NCI-H2196 (cell line): Measurements from ENCODE around the gene PRTN3.
A peak's percentile ranks its signal among the peaks of the same experiment; 100 is the strongest.
"Not testable (repeated sequence)": the region's sequence is repeated elsewhere in the genome, so short reads cannot be mapped to it uniquely, and the experiment has no call there.

Experiments
- DNase-seq: peaks from one replicate; lab custom pipeline; 2025; ENCODE audit not compliant: unreplicated experiment; lab: John Stamatoyannopoulos, UW

Gene PRTN3

GRCh38 chr19:877992-878660 is 37.3 kb downstream of the PRTN3 start:
- DNase-seq: not testable (repeated sequence)

GRCh38 chr19:878751-879561 is 38.2 kb downstream of the PRTN3 start:
- not testable (repeated sequence) for DNase-seq

GRCh38 chr19:879711-880438 is 39.1 kb downstream of the PRTN3 start:
- no peak for DNase-seq

- no peak for DNase-seq
These were observed 40.7 kb downstream of the PRTN3 start for GRCh38 chr19:881385-882071.

GRCh38 chr19:882871-883497 is 42.2 kb downstream of the PRTN3 start:
- no peak for DNase-seq

- peak; percentile 92 for DNase-seq
These were observed 42.9 kb downstream of the PRTN3 start for GRCh38 chr19:883661-884211.

GRCh38 chr19:884420-885211 is 43.8 kb downstream of the PRTN3 start:
- DNase-seq: no peak

- DNase-seq: no peak
These were observed 44.9 kb downstream of the PRTN3 start for GRCh38 chr19:885536-886224.

- peak; percentile 41 for DNase-seq
These were observed 46.3 kb downstream of the PRTN3 start for GRCh38 chr19:887072-887471.

GRCh38 chr19:887599-887998 is 46.8 kb downstream of the PRTN3 start:
- no peak for DNase-seq

GRCh38 chr19:888581-889385 is 48.0 kb downstream of the PRTN3 start:
- DNase-seq: no peak

GRCh38 chr19:889662-890295 is 49.0 kb downstream of the PRTN3 start:
- no peak for DNase-seq

GRCh38 chr19:890831-891230 is 50.0 kb downstream of the PRTN3 start:
- DNase-seq: no peak

- not testable (repeated sequence) for DNase-seq
These were observed 50.8 kb downstream of the PRTN3 start for GRCh38 chr19:891421-892200.

- DNase-seq: no peak
These were observed 51.6 kb downstream of the PRTN3 start for GRCh38 chr19:892243-892893.

GRCh38 chr19:892894-893689 is 52.3 kb downstream of the PRTN3 start, which contains the start of the genes MED16 and RNU6-9:
TSS of gene MED16 (minus strand) at chr19:893187. CDS start at chr19:891131, 2,056 bp downstream.
TSS of gene RNU6-9 (plus strand) at chr19:893484.
- peak; percentile 94 for DNase-seq
